IPS-15b (cell line): ENCODE measurements around the gene KRTAP10-7.

Experiments
- H3K27me3 ChIP-seq: one replicate; pipeline ENCODE4 v1.6.1; 2013; ENCODE audit warnings: low read length; ENCODE audit not compliant: control insufficient read depth, insufficient read depth
- H3K36me3 ChIP-seq: one replicate; pipeline ENCODE4 v1.6.1; 2013; ENCODE audit warnings: low read length; ENCODE audit not compliant: control insufficient read depth, insufficient read depth
- H3K4me1 ChIP-seq: one replicate; pipeline ENCODE4 v1.6.1; 2013; ENCODE audit warnings: mild to moderate bottlenecking, low read length; ENCODE audit not compliant: control insufficient read depth, insufficient read depth
- H3K4me3 ChIP-seq: one replicate; pipeline ENCODE4 v1.5.1; 2013; ENCODE audit warnings: low read depth, low read length
- H3K9ac ChIP-seq: one replicate; pipeline ENCODE4 v1.6.1; 2013; ENCODE audit warnings: low read depth, mild to moderate bottlenecking, low read length
- H3K9me3 ChIP-seq: one replicate; pipeline ENCODE4 v1.6.1; 2013; ENCODE audit warnings: mild to moderate bottlenecking, low read length; ENCODE audit not compliant: control insufficient read depth, insufficient read depth

The KRTAP10-7 gene

DNA sequence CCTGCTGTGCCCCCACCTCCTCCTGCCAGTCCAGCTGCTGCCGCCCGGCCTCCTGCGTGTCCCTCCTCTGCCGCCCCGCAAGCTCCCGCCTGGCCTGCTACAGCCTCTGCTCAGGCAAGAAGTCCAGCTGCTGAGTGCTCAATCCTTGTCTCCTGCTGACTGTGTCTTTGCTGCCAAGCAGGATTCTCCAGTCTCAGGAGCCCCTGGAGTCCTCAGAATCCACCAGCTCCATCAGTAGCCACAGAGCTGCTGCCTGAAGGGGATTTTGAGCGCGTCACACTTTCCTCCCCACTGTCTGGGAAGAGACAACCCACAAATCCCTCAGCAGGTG, 46.8 kb downstream of the KRTAP10-7 start:
- Histone ChIP-seq H3K9me3 (no peaks in the 10 kb centered on the region), H3K4me3 (no peak overlapping the region), H3K36me3 (no peaks in the 10 kb centered on the region), H3K9ac (peak overlapping the region; percentile 2), H3K27me3 (no peaks in the 10 kb centered on the region), H3K4me1 (no peaks in the 10 kb centered on the region)

- Histone ChIP-seq H3K4me1 (no peaks in the 10 kb centered on the region), H3K36me3 (no peaks in the 10 kb centered on the region), H3K9ac (no peak overlapping the region), H3K27me3 (no peaks in the 10 kb centered on the region), H3K9me3 (no peaks in the 10 kb centered on the region), H3K4me3 (no peak overlapping the region)
Measured at GRCh38 chr21:44648557-44649311, 48.3 kb downstream of the KRTAP10-7 start.

GRCh38 chr21:44649521-44650100, 49.2 kb downstream of the KRTAP10-7 start:
- no peak overlapping the region for H3K9ac ChIP-seq
- H3K4me1 ChIP-seq = no peaks in the 10 kb centered on the region
- H3K27me3 ChIP-seq = no peaks in the 10 kb centered on the region
- no peaks in the 10 kb centered on the region for H3K36me3 ChIP-seq
- no peak overlapping the region for H3K4me3 ChIP-seq
- no peaks in the 10 kb centered on the region for H3K9me3 ChIP-seq

DNA sequence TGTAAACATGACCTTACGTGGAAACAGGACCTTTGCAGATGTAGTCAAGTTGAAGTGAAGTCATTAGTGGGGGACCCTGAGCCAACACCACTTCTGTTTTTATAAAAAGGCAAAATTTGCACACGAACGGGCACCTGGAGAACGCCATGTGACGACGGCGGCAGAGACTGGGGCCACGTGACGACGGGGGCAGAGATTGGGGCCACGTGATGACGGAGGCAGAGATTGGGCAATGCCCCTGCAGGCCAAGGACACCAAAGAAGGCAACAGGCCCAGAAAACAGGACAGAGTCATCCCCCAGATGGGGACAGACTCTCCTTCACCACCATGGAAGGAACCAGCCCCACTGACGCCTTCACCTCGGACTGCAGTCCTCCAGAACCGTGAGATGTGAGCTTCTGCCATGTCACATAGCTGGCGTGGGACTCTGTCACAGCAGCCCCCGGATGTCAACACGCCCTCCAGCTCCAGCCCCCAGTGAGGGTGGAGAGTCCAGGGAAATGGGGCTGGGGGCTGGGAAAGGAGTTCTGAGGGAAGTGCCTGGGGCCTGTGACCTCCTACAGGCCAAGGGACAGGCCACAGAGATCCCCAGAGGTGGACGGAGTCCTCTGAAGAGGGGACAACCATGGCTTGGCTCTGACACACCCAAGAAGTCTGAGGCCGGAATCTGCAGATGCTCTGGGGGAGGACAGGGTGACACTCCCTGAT, 50.0 kb downstream of the KRTAP10-7 start:
- no peaks in the 10 kb centered on the region for H3K9me3 ChIP-seq
- H3K27me3 ChIP-seq = no peaks in the 10 kb centered on the region
- no peaks in the 10 kb centered on the region for H3K36me3 ChIP-seq
- no peaks in the 10 kb centered on the region for H3K4me1 ChIP-seq
- H3K9ac ChIP-seq = no peak overlapping the region
- no peak overlapping the region for H3K4me3 ChIP-seq

DNA sequence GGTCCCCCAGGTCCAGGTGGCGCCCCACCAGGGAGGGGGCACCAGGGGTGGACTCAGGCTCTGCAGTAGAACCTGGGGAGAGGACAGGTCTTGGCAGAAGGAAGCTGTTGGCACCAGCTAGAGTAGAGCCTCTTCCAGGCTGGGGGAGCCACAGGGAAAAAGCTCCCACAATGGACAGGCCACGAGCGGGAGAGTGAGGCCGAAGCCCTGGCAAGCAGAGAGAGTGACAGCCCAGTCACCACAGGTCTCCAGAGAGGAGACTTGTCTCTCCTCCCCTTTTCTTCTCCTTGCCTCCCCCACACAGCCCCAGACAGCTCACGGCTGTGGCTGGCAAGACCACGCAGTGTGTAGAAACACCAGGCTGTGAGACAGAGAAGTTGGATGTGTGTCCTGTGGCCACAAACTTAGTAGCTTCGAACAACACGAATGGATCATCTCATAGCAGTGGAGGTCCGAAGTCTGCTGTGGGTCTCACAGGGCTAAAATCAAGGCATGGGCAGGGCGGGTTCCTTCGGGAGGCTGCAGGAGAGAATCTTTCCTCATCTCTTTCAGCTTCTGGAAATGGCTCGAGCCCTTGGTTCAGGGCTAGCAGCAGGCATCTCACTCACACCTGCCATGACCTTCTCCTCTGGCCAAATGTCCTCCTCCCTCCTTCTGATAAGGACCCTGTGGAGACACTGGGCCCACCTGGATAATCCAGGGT, 50.7 kb downstream of the KRTAP10-7 start:
- Histone ChIP-seq H3K9me3 (no peaks in the 10 kb centered on the region), H3K9ac (no peak overlapping the region), H3K27me3 (no peaks in the 10 kb centered on the region), H3K4me1 (no peaks in the 10 kb centered on the region), H3K4me3 (no peak overlapping the region), H3K36me3 (no peaks in the 10 kb centered on the region)
